ENCODE measurements around the gene ANKRD35. TPM values are rescaled to one million over a fixed set of nuclear protein-coding genes. Genes with fewer than 3 reads are reported as not detected.

ANKRD35 gene
- total and polyA plus RNA-seq, 9 of the 15 experiments (the other 6 are each of a cell fraction or from before 2014, with no cell fraction given): 0.07 to 0.14 (median 0.07) TPM; not detected in 5

DNA sequence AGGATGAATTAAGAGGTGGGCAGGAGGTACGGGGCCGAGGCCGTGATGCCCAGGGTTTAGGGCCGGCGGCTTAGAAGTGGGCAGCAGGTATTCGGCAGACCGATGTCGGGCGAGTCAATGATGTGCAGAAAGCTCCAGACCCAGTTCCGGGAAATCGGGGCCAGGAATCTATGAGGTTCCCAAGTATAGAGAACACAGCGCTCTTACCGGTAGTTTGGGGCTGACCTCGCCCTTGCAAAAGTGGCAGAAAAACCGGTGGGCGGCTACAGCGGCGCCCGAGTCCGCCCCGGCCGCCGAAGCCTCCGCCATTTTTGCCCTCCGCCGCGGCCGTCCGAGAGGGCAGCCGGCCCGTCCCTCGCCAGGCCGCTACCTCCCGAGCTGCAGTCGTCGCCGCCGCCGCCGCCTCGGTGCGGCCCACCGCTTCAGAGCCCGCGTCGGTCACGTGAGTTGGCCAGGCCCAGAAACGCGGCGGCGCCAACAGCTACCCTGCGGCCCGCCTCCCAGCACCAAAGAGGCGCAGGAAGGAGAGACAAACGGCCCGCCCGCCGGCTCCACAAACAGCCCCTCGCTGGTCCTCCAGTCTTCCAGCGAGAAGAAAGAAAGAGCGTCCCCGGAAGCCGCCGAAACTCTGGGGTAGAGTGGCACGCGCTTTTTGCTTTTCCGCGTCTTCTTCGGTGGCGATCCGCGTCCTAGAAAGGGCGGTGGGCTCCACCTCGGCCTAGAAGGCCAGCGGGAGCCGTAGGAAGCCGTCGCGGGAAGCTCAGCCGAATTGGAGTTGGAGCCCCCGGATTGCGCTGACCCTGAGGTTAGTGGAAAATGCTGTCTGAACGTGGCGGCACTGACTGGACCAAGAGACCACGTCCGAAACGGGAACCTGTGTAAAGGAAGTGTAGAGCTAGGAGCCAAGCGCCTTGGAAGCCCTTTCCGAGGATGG lies 61.8 kb downstream of the ANKRD35 start, which contains the start of the genes POLR3C and RNF115 (continued):
- TF ChIP-seq ZNF174 (CRISPR knock-in tag; IDR thresholded peaks at IDR 0.05) (no peak), SMARCB1 (IDR thresholded peaks at IDR 0.05; ENCODE audit: insufficient read length, low read depth) (no peak), SMARCA4 (IDR thresholded peaks at IDR 0.05) (no peak; the same call in 1 of the 2 replicates), POLR2H (tag; IDR thresholded peaks at IDR 0.05; ENCODE audit: low read depth) (peak; percentile 83), MAFK (IDR thresholded peaks at IDR 0.05; ENCODE audit: low read length) (no peak), KAT2B (IDR thresholded peaks at IDR 0.05; ENCODE audit: low read depth, low read length) (no peak), SP1 (CRISPR knock-in tag; IDR thresholded peaks at IDR 0.05) (peak; percentile 73), MCM3 (IDR thresholded peaks at IDR 0.05) (no peak), ZNF133 (CRISPR knock-in tag; IDR thresholded peaks at IDR 0.05) (no peak), GTF2E2 (tag; IDR thresholded peaks at IDR 0.05) (no peak), ADNP (tag; IDR thresholded peaks at IDR 0.05) (no peak), COPS2 (conservative IDR thresholded peaks at IDR 0.05) (no peak), TEAD2 (tag; IDR thresholded peaks at IDR 0.05) (no peak), CHD1 (IDR thresholded peaks at IDR 0.05; ENCODE audit: low read length) (peak; percentile 4), GABPA (tag; conservative IDR thresholded peaks at IDR 0.05; ENCODE audit: low read depth) (peak; percentile 94), MXD1 (CRISPR knock-in tag; IDR thresholded peaks at IDR 0.05; ENCODE audit: borderline replicate concordance, poor library complexity, severe bottlenecking) (peak; percentile 20), SIX5 (IDR thresholded peaks at IDR 0.05; ENCODE audit: borderline replicate concordance in 1 of 2, insufficient read depth in 1 of 2, low read depth in 1 of 2, low read length in 2 of 2) (no peak), RUNX1 (IDR thresholded peaks at IDR 0.05; ENCODE audit: low read depth) (no peak; the same call in 1 of the 2 replicates), U2AF1 (optimal IDR thresholded peaks at IDR 0.05; ENCODE audit: low read depth, low read length) (peak; percentile 50), ETS2 (tag; IDR thresholded peaks at IDR 0.05; ENCODE audit: borderline replicate concordance, poor library complexity, severe bottlenecking) (no peak), NCOA1 (IDR thresholded peaks at IDR 0.05; ENCODE audit: low read depth) (no peak), GATAD2A (IDR thresholded peaks at IDR 0.05) (no peak), C11orf30 (IDR thresholded peaks at IDR 0.05; ENCODE audit: low read depth) (peak; percentile 61; the same call in 1 of the 2 replicates)
- TF ChIP-seq, protein P1, sequence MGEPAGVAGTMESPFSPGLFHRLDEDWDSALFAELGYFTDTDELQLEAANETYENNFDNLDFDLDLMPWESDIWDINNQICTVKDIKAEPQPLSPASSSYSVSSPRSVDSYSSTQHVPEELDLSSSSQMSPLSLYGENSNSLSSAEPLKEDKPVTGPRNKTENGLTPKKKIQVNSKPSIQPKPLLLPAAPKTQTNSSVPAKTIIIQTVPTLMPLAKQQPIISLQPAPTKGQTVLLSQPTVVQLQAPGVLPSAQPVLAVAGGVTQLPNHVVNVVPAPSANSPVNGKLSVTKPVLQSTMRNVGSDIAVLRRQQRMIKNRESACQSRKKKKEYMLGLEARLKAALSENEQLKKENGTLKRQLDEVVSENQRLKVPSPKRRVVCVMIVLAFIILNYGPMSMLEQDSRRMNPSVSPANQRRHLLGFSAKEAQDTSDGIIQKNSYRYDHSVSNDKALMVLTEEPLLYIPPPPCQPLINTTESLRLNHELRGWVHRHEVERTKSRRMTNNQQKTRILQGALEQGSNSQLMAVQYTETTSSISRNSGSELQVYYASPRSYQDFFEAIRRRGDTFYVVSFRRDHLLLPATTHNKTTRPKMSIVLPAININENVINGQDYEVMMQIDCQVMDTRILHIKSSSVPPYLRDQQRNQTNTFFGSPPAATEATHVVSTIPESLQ (CRISPR knock-in tag; IDR thresholded peaks at IDR 0.05): no peak
- TF ChIP-seq, protein P2, sequence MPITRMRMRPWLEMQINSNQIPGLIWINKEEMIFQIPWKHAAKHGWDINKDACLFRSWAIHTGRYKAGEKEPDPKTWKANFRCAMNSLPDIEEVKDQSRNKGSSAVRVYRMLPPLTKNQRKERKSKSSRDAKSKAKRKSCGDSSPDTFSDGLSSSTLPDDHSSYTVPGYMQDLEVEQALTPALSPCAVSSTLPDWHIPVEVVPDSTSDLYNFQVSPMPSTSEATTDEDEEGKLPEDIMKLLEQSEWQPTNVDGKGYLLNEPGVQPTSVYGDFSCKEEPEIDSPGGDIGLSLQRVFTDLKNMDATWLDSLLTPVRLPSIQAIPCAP (CRISPR knock-in tag; IDR thresholded peaks at IDR 0.05; ENCODE audit: borderline replicate concordance): no peak
